Renal cortical epithelial cell (primary cell): Measurements from ENCODE around the gene MPND. TPM values are rescaled to one million over a fixed set of nuclear protein-coding genes. Genes with fewer than 3 reads are reported as not detected.

Experiments
- DNase-seq: peaks from one replicate; pipeline ENCODE4 v3.0.0-alpha.2; 2011; ENCODE audit warnings: low read depth
- total RNA-seq: library from RNA; depleted of rRNA; stranded (reverse); fragments of >200 nt; gene quantifications from 2 replicates; pipeline ENCODE4 v1.2.3, GENCODE V29; 2014

The MPND gene
- total RNA-seq, 1 donor from 2014 or later: 7.2 TPM

DNA sequence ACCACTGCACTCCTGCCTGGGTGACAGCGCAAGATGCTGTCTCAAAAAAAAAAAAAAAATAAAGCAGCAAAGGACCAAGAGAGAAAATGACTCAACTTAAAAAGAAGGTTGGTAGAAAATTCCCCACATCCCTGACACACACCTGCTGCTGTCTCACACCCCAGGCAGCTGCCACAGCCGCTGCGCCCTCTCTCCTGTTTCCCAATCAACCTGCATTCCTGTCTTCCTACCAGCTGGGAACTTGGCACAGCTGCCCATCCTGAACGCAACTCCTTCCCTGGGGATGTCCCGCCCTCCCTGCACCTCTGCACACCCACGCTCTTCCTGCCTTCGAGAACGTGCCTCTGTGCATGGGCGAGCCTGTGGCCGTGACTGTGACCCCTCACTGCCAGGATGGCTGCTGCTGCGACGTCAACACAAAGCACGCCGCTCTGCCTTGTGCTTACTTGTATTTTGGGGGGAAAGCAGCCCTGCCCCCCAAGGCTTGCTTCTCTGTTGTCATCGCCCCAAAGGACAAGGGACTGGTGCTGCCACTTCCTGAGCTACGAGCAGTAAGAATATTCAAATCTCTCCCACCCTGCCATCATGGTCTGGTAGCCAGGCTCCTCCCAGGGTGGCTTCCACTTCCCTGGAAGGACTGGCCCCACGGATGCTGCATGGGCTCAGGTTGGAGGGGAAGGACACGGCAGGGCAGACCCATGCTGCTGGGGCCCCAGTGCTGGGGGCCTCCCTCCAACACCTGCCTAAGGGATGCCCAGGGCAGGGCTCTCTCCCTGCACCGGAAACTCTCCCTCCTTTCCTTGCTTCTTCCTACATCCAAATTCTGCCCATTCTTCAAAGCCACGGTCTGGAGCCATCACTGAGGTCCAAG is 36.3 kb downstream of the MPND start:
- peak; percentile 97 for DNase-seq

DNA sequence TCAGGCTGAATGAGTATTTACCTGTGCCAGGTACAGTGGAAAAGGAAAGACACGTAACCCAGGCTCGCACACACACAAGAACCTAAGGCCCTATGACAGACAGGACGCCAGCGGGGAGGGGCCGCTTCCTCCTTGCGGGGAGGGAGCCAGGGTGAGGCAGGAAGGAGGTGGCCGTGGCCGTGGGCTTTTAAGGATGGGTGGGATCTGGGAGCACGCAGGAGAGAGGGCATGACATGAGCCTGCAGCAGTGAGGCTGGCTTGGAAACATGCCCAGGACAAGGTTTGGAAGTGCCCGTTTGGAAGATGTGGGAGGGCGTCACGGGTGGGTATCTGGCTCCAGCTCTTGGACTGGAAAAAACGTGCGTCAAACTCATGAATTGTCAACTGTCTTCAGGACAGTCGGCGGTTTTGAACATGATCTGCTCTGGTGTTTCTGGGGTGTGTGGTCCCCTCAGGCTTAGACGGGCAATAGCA is 36.9 kb downstream of the MPND start:
- DNase-seq: no peak

DNA sequence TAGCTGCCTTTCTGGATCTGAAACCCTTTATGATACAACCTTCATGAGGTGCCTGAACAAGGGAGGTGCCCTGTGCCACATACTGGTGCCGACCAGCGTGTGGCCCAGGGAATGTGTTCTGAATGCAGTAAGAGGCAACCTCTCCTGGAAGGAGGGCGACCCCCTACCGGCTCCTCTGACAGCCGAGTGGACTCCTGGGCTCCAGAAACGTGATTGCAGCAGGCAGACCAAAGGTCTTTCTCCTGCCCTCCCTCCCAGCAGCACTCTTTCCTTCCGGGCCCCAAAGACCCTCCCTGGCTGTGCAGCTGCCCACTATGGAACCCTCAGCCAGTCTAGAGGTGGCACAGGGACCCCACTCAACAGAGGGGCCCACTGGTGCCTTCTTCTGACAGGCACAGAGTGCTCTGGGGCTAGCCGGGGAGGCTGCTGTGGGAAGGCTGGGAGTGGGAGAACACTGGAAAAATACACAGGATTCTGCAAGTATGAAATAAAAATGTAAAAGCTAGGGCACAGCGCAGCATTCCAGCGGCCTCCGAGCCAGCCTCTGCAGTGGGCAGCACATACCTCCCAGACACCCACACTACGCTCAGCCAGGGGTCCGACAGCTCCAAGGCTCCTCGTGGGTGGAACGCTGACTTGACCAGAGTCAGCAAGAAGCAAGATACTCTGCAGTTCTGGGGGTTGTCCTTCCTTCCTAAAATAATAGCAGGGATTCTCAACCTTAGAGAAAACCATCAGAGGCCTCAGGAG is 42.1 kb downstream of the MPND start:
- DNase-seq: no peak

DNA sequence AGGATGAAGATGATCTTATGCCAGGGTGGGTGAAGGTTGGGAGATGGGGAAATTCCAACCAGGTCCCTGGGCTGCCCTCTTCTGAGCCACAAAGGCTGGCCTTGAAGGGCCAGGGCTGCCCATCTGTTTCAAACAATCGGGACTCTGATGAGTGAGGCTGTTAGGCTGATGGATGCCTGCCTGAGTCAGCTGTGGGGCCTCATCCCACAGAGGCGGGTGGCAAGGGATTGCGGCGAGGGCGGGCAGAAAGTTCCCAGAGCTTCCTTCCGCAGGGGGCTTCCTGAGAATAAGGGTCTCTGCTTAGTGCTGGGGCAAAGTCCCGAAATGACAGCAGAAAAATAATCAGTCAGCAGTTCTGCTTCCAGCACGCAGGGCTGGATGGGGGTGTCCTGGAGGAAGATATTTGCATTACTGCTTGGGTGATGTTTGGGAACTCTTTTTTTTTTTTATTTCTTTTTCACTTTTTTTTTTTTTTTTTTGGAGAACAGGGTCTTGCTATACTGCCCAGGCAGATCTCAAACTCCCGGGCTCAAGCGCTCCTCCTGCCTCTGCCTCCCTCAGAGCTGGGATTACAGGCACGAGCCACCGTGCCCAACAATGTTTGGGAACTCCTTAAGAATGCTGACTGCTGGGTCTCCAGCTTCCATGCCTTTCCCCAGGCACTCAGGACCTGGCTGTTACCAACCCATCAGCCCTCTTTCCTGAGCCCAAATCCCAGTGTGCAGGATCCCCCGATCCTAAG is 42.9 kb downstream of the MPND start:
- no peak for DNase-seq

DNA sequence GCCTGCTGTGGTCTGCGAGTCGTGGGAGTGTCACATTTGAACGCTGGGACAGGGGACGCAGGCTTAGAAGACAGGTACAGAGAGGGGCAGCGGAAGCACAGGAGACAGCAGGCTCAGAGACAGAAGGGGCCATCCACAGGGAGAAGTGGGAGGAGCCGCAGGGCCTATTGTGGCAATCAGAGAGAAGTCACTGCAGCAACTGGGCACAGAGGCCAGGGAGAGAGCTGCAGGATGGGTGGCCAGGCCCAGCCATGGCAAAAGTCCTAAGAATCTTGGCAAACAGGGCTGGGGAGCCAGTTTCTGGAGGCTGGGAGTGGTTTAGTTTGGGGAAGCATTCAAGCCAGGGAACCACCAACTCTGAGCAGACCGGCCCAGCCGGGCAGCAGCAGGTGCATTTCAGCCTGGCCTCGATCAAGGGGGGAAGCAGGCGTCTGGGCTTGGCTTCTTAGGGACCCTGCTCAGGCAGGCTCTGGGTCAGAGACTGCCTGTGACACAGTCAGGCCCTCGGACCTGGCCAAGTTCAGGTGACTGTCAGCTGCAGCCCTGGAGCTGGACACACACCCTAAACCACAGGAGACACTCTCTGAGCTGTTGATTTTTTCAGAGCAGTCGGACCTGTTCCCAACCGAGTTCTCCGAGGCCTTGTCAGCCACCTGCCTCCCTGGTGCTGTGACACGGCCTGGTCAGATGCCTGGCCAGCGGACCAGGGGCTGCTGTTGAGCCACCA is 45.1 kb downstream of the MPND start:
- no peak for DNase-seq

DNA sequence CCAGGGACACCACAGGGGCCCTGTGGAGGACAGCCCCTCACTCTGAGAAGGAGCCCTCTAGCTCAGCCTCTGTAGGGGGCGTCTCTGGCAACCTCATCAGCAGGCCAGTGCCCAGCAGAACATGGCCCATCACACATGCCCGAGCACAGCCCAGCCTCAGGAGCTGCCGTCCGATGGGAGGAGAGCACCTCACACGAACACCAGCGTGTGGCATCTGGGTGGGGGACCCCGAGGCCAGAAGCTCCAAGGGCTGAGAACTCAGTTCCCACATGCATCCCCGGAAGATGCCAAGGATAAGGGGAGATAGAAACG is 45.7 kb downstream of the MPND start:
- DNase-seq: no peak

DNA sequence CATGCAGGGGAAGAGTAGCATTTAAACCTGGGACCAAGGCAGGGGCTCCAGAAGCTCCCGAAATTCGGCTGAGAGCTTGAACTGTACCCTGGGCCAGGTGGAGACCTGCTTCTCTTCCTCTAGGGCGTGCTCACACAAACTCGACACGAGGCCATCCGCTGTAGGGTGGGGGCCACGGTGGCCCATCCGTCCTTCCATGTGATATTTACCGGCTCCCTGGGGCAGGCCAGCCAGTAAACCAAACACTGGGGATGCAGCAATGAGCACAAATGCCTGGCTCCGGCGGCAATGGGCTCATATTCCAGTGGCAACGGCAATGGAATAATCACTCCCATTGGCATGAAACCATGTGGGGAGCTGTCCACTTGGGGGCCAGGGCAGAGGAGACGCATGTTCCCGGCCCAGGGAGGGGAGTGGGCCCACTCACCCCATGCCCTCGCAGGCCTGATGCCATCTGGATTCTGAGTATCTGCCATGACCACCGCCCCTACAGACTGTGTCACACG is 46.2 kb downstream of the MPND start:
- no peak for DNase-seq

DNA sequence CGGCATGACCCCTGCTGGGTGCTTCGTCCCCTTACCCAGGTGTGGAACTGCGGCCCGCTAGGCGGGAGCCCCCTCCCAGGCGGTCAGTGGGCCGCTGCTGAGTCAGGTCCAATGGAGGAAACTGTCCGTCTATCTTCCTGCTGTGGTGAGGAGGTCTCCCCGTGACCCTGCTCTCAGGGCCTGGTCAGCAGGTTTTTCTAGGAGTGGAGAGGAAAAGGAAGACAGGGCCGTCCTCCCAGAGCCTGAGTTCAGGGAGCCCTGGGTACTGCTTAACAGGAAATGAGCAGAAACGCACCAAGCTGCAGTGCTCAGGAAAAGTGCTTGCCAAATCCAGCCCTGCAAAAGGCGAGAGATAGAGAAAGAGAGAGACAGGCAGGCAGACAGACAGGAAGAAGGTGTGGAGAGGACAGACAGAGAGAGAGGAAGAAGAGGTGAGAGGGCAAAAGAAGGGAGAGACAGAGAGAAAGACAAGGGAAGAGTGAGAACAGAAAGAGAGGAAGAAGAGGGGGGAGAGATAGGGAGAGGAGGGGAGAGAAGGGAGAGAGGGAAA is 46.7 kb downstream of the MPND start:
- DNase-seq: no peak

DNA sequence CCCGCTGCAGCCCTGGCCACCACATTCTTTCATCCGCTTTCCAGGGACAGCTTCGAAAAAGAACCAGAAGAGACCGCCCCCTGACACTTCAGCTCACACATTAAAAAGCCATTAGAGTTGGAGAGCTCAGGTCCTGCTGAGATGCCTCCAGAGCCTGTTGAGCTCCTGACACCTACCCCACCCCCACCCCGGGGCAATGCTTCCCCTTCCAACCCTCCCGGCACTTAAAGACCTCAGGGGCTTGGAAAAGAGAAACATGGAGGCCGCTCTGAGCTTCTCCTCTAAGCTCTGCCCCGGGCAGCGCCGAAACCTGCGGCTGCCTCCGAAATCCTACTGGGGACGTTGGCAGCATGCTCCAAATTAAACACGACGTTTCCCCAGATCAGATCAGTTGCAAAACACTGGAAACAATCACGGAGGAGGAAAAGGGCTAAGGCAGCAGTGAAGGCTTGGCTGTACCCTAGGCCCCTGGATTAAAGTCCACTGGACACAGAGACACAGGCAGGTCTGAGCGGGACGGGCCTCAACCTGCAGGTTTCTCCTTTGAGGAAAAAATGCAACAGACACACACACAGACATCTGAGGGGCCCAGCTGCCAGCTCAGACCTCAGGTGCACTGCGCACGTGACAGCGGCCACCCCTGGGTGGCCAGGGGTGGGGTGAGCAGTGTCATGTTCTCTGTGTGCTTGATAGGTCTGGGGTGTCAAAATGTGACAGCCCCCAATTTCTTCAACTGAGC is 47.4 kb downstream of the MPND start:
- DNase-seq: no peak

DNA sequence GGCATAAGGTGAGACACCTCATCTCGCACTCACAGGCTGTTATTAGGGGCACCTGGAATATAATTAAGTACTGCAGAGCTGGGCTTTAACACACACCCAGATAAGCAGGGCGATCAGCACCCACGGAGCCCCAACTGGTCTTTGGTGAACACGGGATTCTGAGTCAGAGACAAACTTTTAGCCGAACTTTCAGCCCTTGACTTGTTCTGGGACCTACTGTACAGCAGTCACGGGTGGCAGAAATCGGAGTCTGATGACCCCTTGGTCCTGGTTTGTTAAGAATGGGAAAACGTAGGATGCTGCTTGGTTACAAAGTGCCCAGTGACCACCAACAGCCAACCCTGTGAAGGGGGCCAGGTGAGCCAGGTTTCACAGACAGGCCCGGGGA is 47.9 kb downstream of the MPND start:
- DNase-seq: no peak

DNA sequence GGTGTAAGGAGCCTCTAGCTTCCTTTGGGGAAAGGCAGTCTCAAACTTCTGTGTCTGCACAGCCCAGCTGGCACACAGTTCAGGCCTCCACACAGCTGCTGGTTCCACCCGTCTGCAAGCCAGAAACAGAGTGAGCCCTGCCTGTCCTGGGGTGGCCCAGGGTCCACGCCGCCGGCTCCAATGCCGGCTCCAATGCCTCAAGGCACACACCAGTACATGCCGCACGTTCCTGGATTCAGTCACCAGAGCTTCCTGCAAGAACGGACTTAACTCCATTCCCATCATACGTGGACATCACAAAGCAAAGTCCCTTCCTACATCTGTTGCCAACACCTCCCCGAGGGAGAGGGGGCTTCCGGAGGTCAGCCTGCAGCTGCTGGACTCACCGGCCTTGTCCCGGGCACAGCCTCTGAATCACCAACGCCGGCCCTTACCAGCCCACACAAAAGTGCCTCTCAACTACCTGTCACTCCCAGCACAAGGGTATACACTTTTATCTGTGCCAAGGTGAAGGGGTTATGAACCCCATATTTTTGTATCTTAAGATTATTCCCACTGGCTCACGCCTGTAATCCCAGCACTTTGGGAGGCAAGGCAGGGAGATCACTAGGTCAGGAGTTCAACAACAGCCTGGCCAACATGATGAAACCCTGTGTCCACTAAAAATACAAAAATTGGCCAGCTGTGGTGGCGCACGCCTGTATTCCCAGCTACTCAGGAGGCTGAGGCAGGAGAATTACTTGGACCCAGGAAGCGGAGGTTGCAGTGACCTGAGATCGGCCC is 48.5 kb downstream of the MPND start:
- DNase-seq: peak; percentile 68

DNA sequence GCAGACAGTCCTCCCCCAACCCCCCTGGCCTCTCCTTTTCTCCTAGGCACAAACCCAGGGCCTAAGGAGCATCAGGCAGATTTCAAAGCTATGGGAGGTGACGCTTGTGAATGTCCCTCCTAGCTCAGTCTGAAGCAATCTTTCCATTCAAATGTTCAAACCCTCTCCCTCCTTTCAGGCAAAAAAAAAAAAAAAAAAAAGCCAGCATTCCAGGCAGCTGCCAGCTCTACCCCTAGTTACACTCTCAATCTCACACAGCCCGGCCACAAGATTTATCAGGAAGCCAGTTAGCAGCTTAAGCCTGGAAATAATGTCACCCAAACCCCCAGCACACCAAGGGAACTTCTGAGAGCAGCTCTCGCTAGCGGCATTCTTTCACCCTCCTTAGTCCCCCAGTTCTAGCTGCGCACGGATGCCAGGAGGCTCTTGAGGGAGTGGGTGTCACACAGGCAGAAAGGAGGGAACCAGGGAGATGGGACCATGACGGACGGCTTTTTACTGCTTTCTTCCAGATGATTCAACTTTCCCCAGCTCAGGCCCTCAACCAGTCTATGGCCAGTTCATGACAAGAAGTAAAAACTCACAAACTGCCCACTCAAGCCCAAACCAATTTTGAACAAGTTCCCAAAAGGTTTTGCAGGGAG is 50.7 kb downstream of the MPND start:
- DNase-seq: no peak

DNA sequence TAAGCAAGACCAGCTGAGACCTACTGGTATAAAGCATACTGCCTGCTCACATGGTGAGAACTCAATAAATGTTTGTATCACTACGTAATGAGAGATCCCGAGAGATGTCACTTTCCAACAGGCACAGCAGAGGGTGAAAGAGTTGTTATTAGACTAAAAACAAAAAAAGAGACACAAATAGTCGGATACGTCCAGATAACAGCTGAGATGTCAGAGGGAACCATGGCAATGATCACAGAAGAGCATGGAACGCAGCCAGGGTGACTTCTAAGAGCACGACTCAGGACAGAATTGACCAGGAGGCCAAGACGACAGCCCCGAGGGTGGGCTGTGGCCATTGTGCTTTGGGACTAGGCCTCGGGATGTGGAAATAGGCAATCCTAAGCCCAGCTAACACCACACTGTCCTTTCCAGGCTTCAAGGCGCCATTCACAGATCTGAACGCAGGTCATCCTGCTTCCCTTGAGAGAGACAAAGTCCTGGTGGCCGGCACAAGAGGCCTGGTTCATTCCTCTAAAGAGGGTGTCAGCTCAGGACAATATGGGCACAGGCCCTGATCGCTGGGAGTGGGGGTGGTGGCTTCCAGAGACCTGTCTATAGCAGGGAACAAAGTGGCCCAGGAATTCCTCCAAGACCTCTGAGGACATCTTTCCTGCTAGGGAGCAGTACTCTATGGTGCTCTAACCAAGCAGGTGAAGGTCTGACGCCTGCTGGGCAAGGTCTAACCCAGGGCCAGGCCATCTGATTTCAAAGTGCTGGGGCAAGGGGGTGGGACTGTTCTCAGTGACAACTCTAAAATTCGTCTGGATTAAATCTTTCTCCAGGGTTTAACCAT is 53.8 kb downstream of the MPND start:
- no peak for DNase-seq

DNA sequence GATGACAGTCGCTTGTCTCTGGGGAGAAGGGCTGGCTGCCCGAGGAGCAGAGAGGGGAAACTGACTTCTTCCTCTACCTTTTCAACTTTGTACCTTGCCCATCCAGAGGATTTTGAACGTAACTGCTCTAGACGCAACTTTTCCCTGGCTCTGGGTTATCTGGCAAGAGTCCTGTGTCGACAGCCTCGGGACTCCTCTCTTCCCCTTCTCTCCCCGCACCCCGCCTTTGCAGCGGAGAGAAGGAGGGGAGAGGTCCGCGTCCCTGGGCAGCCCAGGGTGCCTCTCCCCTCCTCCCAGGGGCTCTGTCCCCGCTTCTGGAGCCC is 56.4 kb downstream of the MPND start:
- no peak for DNase-seq

DNA sequence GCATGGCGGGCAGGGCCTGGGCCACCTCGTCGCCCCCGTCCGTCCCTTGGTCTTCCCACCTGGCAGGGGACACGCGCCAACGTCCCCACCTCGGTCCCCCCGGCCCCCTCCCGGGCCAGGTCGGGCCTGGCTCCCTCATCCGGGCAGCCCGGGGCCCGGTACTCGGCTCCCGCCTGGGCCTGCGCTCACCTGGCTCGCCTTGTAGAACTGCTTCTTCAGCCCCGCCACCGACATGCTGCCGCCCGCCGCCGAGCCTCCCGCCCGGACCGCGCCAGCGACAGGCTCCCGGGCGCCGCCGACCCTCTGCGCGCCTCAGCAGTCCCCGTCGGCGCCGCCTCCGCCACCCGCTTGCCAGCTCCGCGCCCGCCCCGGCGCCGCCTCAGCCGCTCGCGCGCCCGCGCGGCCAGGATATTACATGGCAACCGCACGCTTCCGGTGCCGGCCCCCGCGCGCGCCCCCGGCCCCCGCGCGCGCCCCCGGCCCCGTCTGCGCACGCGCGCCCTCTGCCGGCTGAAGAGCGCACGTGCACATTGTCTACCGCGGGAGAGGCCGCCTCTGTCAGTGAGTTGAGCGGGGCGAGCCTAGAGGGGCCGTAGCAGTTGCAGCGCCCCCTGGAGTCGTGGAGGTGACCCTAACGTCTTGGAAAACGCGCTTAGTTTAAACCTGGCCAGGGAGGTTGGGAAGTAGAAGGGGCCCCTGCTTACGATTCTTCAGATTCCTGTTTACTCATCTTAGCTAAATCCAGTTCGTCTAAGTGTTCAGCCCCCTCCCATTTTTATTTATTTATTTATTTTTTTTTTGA is 57.0 kb downstream of the MPND start, which contains the start of gene SH3GL1:
TSS of gene SH3GL1 (minus strand) at position 413 of the 802 bp plus-strand sequence. CDS start at position 234, 179 bp downstream.
- peak; percentile 53 for DNase-seq

DNA sequence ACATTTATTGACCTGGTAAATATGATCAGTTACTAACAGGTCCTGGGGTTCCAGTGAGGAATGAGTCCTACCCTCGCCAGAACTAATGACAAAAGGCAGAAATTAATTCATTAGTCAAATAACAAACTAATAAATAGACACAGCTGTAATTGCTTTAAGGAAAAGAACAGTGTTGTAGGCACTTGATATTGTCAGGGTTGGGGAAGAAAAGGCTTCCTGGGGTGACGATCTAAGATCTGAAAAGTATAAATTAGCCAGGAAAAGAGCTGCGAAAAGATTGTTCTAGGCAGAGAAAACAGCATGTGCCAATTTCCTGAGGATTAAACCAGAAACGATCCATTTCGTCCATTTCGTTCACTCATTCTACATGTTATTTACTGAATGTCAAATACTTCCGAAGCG is 58.4 kb downstream of the MPND start:
- DNase-seq: no peak

DNA sequence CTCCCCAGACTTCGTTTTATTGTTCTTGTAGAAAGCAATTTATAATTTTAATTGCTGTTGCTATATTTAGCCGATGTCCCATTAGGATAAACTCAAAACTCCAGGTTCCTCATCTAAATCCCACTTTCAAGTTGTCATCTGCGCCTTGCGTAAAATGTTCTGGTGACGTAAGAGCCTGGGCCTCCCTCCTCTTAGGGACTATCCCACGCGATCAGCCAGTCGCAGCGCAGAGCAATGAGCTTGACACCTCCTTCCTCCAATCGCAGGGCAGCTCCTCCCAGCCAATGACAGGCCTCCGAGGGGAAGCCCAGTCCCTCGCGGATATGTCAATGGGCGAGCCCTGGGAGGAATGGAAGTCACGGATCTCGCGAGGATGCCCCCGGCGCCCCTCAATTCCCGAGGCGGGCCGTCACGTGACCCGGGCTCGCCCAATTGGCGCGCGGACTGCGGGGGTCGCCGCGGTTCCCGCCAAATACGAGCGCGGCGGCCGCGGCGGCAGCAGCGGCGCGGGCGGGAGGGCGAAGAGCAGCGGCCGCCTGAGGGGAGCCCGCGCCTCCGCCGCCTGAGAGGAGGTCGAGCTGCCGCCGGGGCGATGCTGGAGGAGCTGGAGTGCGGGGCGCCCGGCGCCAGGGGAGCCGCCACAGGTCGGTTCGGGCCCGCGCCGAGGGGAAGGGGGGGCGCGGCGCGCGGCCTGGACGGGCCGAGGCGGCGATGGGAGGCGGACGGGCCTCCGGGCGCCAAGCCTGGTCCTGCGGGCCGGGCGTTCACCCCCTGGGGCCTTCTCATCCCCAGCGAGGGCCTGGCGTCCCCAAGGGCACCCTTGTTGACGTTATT is 59.0 kb downstream of the MPND start, which contains the start of gene CHAF1A:
TSS of gene CHAF1A (plus strand) at position 470 of the 834 bp plus-strand sequence. CDS start at position 593, 123 bp downstream.
- DNase-seq: peak; percentile 99
